SU-DHL-6 (cell line): ENCODE data around the gene PTGER2.

Source experiments
- H2AFZ ChIP-seq: fragments of 200-600 bp; sonication (generic); 2 replicates; pipeline ENCODE4 v1.6.1; 2014; ENCODE audit warnings: low read depth, mild to moderate bottlenecking, moderate library complexity, mixed read lengths, antibody characterized with exemption, low read length; ENCODE audit not compliant: severe bottlenecking
- H3F3A ChIP-seq: fragments of 200-600 bp; shearing (Covaris generic); 2 replicates; pipeline ENCODE4 v1.6.0; 2016; ENCODE audit warnings: antibody characterized with exemption, mild to moderate bottlenecking; ENCODE audit not compliant: insufficient read depth
- H3K27ac ChIP-seq: fragments of 200-600 bp; sonication (generic); 2 replicates; pipeline ENCODE4 v1.5.1; 2016; ENCODE audit warnings: low read depth, mild to moderate bottlenecking, low read length, moderate library complexity, mixed read lengths
- H3K27me3 ChIP-seq: fragments of 200-600 bp; sonication (generic), shearing (Covaris generic); 2 replicates; pipeline ENCODE4 v1.6.0; 2014; ENCODE audit warnings: mild to moderate bottlenecking, low read length
- H3K36me3 ChIP-seq: fragments of 200-600 bp; sonication (generic); 2 replicates; pipeline ENCODE4 v1.6.1; 2014; ENCODE audit warnings: mild to moderate bottlenecking, low read length, mixed read lengths
- H3K4me2 ChIP-seq: fragments of 300-600, 200-600 bp; shearing (Covaris generic), sonication (generic); 2 replicates; pipeline ENCODE4 v1.6.0; 2014; ENCODE audit warnings: low read length, low read depth, mild to moderate bottlenecking; ENCODE audit not compliant: poor library complexity, severe bottlenecking
- H3K4me3 ChIP-seq: fragments of 200-600 bp; sonication (generic); 2 replicates; pipeline ENCODE4 v1.5.1; 2014; ENCODE audit warnings: antibody characterized with exemption, low read length, mild to moderate bottlenecking, mixed read lengths; ENCODE audit not compliant: insufficient read depth, poor library complexity, severe bottlenecking
- H3K79me2 ChIP-seq: fragments of 200-600 bp; sonication (generic); 2 replicates; pipeline ENCODE4 v1.6.1; 2014; ENCODE audit warnings: mild to moderate bottlenecking, low read length, moderate library complexity; ENCODE audit not compliant: insufficient read depth
- H3K9ac ChIP-seq: fragments of 200-600 bp; sonication (generic); 2 replicates; pipeline ENCODE4 v1.7.0; 2014; ENCODE audit warnings: mild to moderate bottlenecking, low read length
- H3K9me2 ChIP-seq: fragments of 200-600 bp; sonication (generic); replicated peaks from 2 replicates; pipeline ENCODE4 v1.6.1; 2014; ENCODE audit warnings: low read length; ENCODE audit not compliant: insufficient read depth
- H3K9me3 ChIP-seq: fragments of 200-600 bp; sonication (generic); 2 replicates; pipeline ENCODE4 v1.6.1; 2014; ENCODE audit warnings: low read length, mixed read lengths; ENCODE audit not compliant: insufficient read depth
- H4K20me1 ChIP-seq: fragments of 200-600 bp; sonication (generic); 2 replicates; pipeline ENCODE4 v1.6.1; 2014; ENCODE audit warnings: low read depth, mild to moderate bottlenecking, antibody characterized with exemption, low read length, moderate library complexity, mixed read lengths
- EZH2phosphoT487 ChIP-seq: fragments of 200-600 bp; sonication (generic), shearing (Covaris generic); conservative IDR thresholded peaks from 2 replicates; pipeline ENCODE4 v1.6.1; 2018; ENCODE audit warnings: mild to moderate bottlenecking, antibody characterized with exemption, low read length, moderate library complexity, mixed read lengths
- TF ChIP-seq, protein P1 (sequence below): fragments of 200-600 bp; sonication (generic); IDR thresholded peaks from one replicate; pipeline ENCODE4 v1.5.1; 2017; ENCODE audit warnings: antibody characterized with exemption, mild to moderate bottlenecking, low read length, moderate library complexity; ENCODE audit not compliant: insufficient read depth, poor library complexity, severe bottlenecking

The PTGER2 gene

GRCh38 chr14:52266782-52267181 is 47.3 kb upstream of the PTGER2 start:
- Histone ChIP-seq H3K27ac (no peak overlapping the region), H3K36me3 (no peaks in the 10 kb centered on the region), H3K4me2 (no peak overlapping the region), H3F3A (no peaks in the 10 kb centered on the region), H3K27me3 (no peaks in the 10 kb centered on the region), H2AFZ (no peak overlapping the region), H3K9me2 (no peaks in the 10 kb centered on the region), H3K79me2 (no peaks in the 10 kb centered on the region), H4K20me1 (no peaks in the 10 kb centered on the region), H3K9ac (no peak overlapping the region), H3K9me3 (no peaks in the 10 kb centered on the region), H3K4me3 (no peak overlapping the region)
- TF ChIP-seq, protein P1, sequence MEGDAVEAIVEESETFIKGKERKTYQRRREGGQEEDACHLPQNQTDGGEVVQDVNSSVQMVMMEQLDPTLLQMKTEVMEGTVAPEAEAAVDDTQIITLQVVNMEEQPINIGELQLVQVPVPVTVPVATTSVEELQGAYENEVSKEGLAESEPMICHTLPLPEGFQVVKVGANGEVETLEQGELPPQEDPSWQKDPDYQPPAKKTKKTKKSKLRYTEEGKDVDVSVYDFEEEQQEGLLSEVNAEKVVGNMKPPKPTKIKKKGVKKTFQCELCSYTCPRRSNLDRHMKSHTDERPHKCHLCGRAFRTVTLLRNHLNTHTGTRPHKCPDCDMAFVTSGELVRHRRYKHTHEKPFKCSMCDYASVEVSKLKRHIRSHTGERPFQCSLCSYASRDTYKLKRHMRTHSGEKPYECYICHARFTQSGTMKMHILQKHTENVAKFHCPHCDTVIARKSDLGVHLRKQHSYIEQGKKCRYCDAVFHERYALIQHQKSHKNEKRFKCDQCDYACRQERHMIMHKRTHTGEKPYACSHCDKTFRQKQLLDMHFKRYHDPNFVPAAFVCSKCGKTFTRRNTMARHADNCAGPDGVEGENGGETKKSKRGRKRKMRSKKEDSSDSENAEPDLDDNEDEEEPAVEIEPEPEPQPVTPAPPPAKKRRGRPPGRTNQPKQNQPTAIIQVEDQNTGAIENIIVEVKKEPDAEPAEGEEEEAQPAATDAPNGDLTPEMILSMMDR: no peak
- no peak for TF ChIP-seq EZH2phosphoT487

GRCh38 chr14:52267501-52268278 is 46.4 kb upstream of the PTGER2 start, which contains the start of gene PTGDR:
Gene PTGDR, plus strand, starts transcription at chr14:52267698. Its CDS starts 117 bp downstream, at chr14:52267815.
- Histone ChIP-seq H3K9ac (no peak within 1 kb of the TSS), H3K36me3 (no peaks in the 10 kb centered on the region), H4K20me1 (no peaks in the 10 kb centered on the region), H3K27me3 (no peaks in the 10 kb centered on the region), H3F3A (no peaks in the 10 kb centered on the region), H3K4me3 (no peak within 1 kb of the TSS), H3K4me2 (no peak within 1 kb of the TSS), H3K79me2 (no peaks in the 10 kb centered on the region), H2AFZ (no peak within 1 kb of the TSS), H3K27ac (no peak within 1 kb of the TSS), H3K9me2 (no peaks in the 10 kb centered on the region), H3K9me3 (no peaks in the 10 kb centered on the region)
- TF ChIP-seq EZH2phosphoT487: no peak

DNA sequence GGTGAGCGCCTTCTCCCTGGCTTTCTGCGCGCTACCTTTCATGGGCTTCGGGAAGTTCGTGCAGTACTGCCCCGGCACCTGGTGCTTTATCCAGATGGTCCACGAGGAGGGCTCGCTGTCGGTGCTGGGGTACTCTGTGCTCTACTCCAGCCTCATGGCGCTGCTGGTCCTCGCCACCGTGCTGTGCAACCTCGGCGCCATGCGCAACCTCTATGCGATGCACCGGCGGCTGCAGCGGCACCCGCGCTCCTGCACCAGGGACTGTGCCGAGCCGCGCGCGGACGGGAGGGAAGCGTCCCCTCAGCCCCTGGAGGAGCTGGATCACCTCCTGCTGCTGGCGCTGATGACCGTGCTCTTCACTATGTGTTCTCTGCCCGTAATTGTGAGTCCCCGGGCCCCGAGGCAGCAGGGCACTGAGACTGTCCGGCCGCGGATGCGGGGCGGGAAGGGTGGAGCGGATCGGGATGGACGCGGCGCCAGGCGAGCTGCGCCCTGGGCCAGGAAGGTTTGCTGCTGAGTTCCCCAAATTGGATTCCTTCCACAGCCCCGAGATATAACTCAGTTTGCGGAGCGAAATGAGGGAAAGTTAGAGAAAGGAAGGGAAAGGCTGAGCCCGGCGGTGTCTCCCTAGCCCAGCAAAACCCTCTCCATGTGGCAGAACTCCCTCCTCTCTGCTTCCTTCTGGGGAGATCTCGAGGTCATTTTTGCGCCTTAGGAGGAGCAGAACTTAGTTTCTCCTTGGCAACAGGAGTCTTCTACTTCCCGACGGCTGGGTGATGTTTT is 45.6 kb upstream of the PTGER2 start:
- Histone ChIP-seq H3K36me3 (no peaks in the 10 kb centered on the region), H3K4me2 (no peak overlapping the region), H3K9ac (no peak overlapping the region), H3K9me2 (no peaks in the 10 kb centered on the region), H2AFZ (no peak overlapping the region), H3K79me2 (no peaks in the 10 kb centered on the region), H4K20me1 (no peaks in the 10 kb centered on the region), H3F3A (no peaks in the 10 kb centered on the region), H3K9me3 (no peaks in the 10 kb centered on the region), H3K27me3 (no peaks in the 10 kb centered on the region), H3K4me3 (no peak overlapping the region), H3K27ac (no peak overlapping the region)
- no peak for TF ChIP-seq EZH2phosphoT487
- TF ChIP-seq, protein P1: no peak
